Epithelial cell of alveolus of lung (primary cell): ENCODE results near the gene HLCS. TPM values are rescaled to one million over a fixed set of nuclear protein-coding genes. Genes with fewer than 3 reads are reported as not detected.

Experiments used
- total RNA-seq: library from RNA; depleted of rRNA; stranded (reverse); fragments of >200 nt; gene quantifications from 2 replicates; pipeline ENCODE4 v1.2.1, GENCODE V29; 2015

Gene HLCS
- 9.6 and 14.5 TPM in 2 replicates for total RNA-seq

GRCh38 chr21:36966066-36966820 is at the start of gene HLCS:
Gene HLCS (minus strand): TSS chr21:36966669. CDS start chr21:36966638, 31 bp downstream.

GRCh38 chr21:37006486-37007291 is 40.2 kb upstream of the HLCS start, which contains the start of gene RIPPLY3:
Gene RIPPLY3 (plus strand): TSS chr21:37006702. CDS start chr21:37006773, 71 bp downstream.

Other genes with a start within 250 kb of the HLCS start
- gene RIPPLY3, start 40.0 kb upstream of the HLCS start, total RNA-seq, result 0.13 TPM in 1 of 2 replicates, not detected in the other
- 9.7 and 10.9 TPM in 2 replicates for gene PIGP, start 106.4 kb upstream of the HLCS start, total RNA-seq
- 138 and 153 TPM in 2 replicates for gene TTC3, start 106.6 kb upstream of the HLCS start, total RNA-seq